Right lobe of liver (tissue), 6 donors: ENCODE data around the gene TRAP1. TPM values are rescaled to one million over a fixed set of nuclear protein-coding genes. Genes with fewer than 3 reads are reported as not detected.

ENCODE experiments used
- ATAC-seq, 4 donors: fragments of 200-7000 bp; cut with Tn5 transposase; one replicate each; pipeline ENCODE4 v1.9.1; 2020; ENCODE audit warnings: mild to moderate bottlenecking in 4 of 4, moderate library complexity in 4 of 4
- DNase-seq, 3 donors: peaks; one replicate each; pipeline ENCODE4 v3.0.0-alpha.2; 2020
- H3K27ac ChIP-seq, 3 donors: fragments of 200-600 bp; one replicate each; pipeline ENCODE4 v1.8.0; 2022
- H3K27me3 ChIP-seq, 2 donors: fragments of 200-600 bp; one replicate each; pipeline ENCODE4 v1.8.0; 2022
- H3K36me3 ChIP-seq, 4 donors: fragments of 200-600 bp; sonication (generic) in 1 of 4; one replicate each; pipeline versions ENCODE4 v1.5.1 to v1.8.0; 2017 to 2022; ENCODE audit warnings: control low read depth in 1 of 4
- H3K4me1 ChIP-seq, 4 donors: fragments of 200-600 bp; sonication (generic) in 1 of 4; one replicate each; pipeline versions ENCODE4 v1.5.1 to v1.8.0; 2017 to 2022; ENCODE audit warnings: control low read depth in 1 of 4
- H3K4me3 ChIP-seq, 3 donors: fragments of 200-600 bp; one replicate each; pipeline ENCODE4 v1.8.0; 2022
- H3K9me3 ChIP-seq, 4 donors: fragments of 200-600 bp; sonication (generic) in 1 of 4; one replicate each; pipeline versions ENCODE4 v1.5.1 to v1.8.0; 2017 to 2022; ENCODE audit warnings: control low read depth in 1 of 4
- CTCF ChIP-seq, 4 donors: fragments of 200-600 bp in 3 of 4; fragments of 450-650 bp in 1 of 4; IDR thresholded peaks; one replicate each; pipeline versions ENCODE4 v1.5.1 to v1.8.0; 2016 to 2022; ENCODE audit warnings: antibody characterized with exemption in 4 of 4, mild to moderate bottlenecking in 2 of 4
- POLR2A ChIP-seq: fragments of 450-650 bp; IDR thresholded peaks from one replicate; pipeline ENCODE4 v1.6.1; 2017; ENCODE audit warnings: antibody characterized with exemption, mild to moderate bottlenecking
- WGBS: methylation state at CpG from one replicate; pipeline ENCODE4 v1.1.6; 2018; ENCODE audit warnings: low coverage, low lambda C conversion rate; ENCODE audit not compliant: insufficient coverage; ENCODE audit errors: missing lambda C conversion rate; 5-methylcytosine and 5-hydroxymethylcytosine counted together
- intact Hi-C, 2 donors: fragments of 100-400 bp; cut with DNase I; formaldehyde crosslinking; loops; one replicate each; pipeline versions ENCODE4 v1.11.2 to v1.14.1; 2022
- total RNA-seq, 6 experiments: library from RNA; depleted of rRNA in 2 of 6; stranded (reverse); fragments of >200 nt in 2 of 6; fragmentation: NEBNext Ultra II Directional in 3 of 6; extraction: Animal tissue kit (Norgen Biotek cat#: 25700) in 3 of 6; gene quantifications; one replicate each; pipeline versions ENCODE4 v1.1.0 to v1.2.4, GENCODE V29; 2016 to 2023
- donor health status: DM: no; HTN: yes; CAD: no.
- donor health status: DM: no; HTN: no; CAD: no.
- donor health status: DM: no; HTN: no; CAD: no.
- donor health status: DM: no; HTN: yes; CAD: no.
- donor health status: DM: no; HTN: yes; CAD: no.

TRAP1 gene
- total RNA-seq, 6 experiments from 2014 or later, result 93.4 to 169 (median 123) TPM

GRCh38 chr16:3755249-3755648, 37.9 kb upstream of the TRAP1 start:
- DNase-seq (no peak), ATAC-seq (peak; percentile 70 to 84 (median 78))
- Histone ChIP-seq H3K9me3 (no peaks in the 10 kb centered on the region), H3K27me3 (no peaks in the 10 kb centered on the region), H3K4me3 (no peak overlapping the region), H3K36me3 (peaks cover 0 to 39% (median 18%) of the 10 kb centered on the region in 4 donors), H3K27ac (peak overlapping the region in 2 of 3 donors; percentile 4 to 15), H3K4me1 (peaks cover 0 to 17% (median 5%) of the 10 kb centered on the region in 4 donors)
- TF ChIP-seq POLR2A (no peak), CTCF (IDR thresholded peaks at IDR 0.05) (no peak)
- intact Hi-C loops, result no loop called here
- WGBS, result 36% methylated on average over 4 of the region's 4 CpGs

- Histone ChIP-seq H3K27me3 (no peaks in the 10 kb centered on the region), H3K36me3 (peaks cover 0 to 43% (median 18%) of the 10 kb centered on the region in 4 donors), H3K4me3 (no peak overlapping the region), H3K4me1 (peaks cover 0 to 17% (median 5%) of the 10 kb centered on the region in 4 donors), H3K27ac (no peak overlapping the region), H3K9me3 (no peaks in the 10 kb centered on the region)
- TF ChIP-seq POLR2A (no peak), CTCF (IDR thresholded peaks at IDR 0.05) (no peak)
- ATAC-seq (no peak), DNase-seq (no peak)
- WGBS, result 84% methylated on average over 5 of the region's 5 CpGs
- intact Hi-C loops, result no loop called here
Measured at GRCh38 chr16:3754772-3755171, 37.4 kb upstream of the TRAP1 start.

- Histone ChIP-seq H3K9me3 (no peaks in the 10 kb centered on the region), H3K27ac (no peak overlapping the region), H3K36me3 (peaks cover 0 to 45% (median 18%) of the 10 kb centered on the region in 4 donors), H3K4me3 (no peak overlapping the region), H3K4me1 (peaks cover 0 to 17% (median 5%) of the 10 kb centered on the region in 4 donors), H3K27me3 (no peaks in the 10 kb centered on the region)
- no peak for ATAC-seq
- 93% methylated on average over 4 of the region's 4 CpGs for WGBS
- no peak for DNase-seq
- no peak for TF ChIP-seq POLR2A
- no peak for TF ChIP-seq CTCF (IDR thresholded peaks at IDR 0.05)
- intact Hi-C loops, result no loop called here
Measured at GRCh38 chr16:3754081-3754703, 36.9 kb upstream of the TRAP1 start.

- Histone ChIP-seq H3K27ac (no peak overlapping the region), H3K9me3 (no peaks in the 10 kb centered on the region), H3K36me3 (peaks cover 0 to 41% (median 18%) of the 10 kb centered on the region in 4 donors), H3K4me1 (peaks cover 0 to 17% (median 5%) of the 10 kb centered on the region in 4 donors), H3K27me3 (no peaks in the 10 kb centered on the region), H3K4me3 (no peak overlapping the region)
- no peak for TF ChIP-seq POLR2A
- no peak for TF ChIP-seq CTCF (IDR thresholded peaks at IDR 0.05)
- 100% methylated on average over 7 of the region's 15 CpGs for WGBS
- DNase-seq, result no peak
- no peak for ATAC-seq
- intact Hi-C loops, result no loop called here
Measured at GRCh38 chr16:3752984-3753383, 35.7 kb upstream of the TRAP1 start.
